Stomach (tissue), 4 donors: ENCODE measurements around the gene CPNE1.

Source experiments
- EP300 ChIP-seq: sonication (generic); formaldehyde crosslinking; IDR thresholded peaks from one replicate; pipeline ENCODE4 v1.6.1; 2017; ENCODE audit warnings: antibody characterized with exemption
- POLR2A ChIP-seq, 4 donors: fragments of 450-650 bp; IDR thresholded peaks; one replicate each; pipeline ENCODE4 v1.6.1; 2016; ENCODE audit warnings: antibody characterized with exemption in 4 of 4, control low read depth in 2 of 4, mild to moderate bottlenecking in 1 of 4, moderate library complexity in 1 of 4
- TF ChIP-seq, protein P1 (sequence below), 7 experiments: fragments of 450-650 bp in 4 of 7; fragments of 200-600 bp in 3 of 7; sonication (generic) in 3 of 7; IDR thresholded peaks; one replicate each; pipeline ENCODE4 v1.5.1; 2016 to 2019; ENCODE audit warnings: antibody characterized with exemption in 7 of 7, control low read depth in 2 of 7, mild to moderate bottlenecking in 1 of 7

- TF ChIP-seq, protein P1, sequence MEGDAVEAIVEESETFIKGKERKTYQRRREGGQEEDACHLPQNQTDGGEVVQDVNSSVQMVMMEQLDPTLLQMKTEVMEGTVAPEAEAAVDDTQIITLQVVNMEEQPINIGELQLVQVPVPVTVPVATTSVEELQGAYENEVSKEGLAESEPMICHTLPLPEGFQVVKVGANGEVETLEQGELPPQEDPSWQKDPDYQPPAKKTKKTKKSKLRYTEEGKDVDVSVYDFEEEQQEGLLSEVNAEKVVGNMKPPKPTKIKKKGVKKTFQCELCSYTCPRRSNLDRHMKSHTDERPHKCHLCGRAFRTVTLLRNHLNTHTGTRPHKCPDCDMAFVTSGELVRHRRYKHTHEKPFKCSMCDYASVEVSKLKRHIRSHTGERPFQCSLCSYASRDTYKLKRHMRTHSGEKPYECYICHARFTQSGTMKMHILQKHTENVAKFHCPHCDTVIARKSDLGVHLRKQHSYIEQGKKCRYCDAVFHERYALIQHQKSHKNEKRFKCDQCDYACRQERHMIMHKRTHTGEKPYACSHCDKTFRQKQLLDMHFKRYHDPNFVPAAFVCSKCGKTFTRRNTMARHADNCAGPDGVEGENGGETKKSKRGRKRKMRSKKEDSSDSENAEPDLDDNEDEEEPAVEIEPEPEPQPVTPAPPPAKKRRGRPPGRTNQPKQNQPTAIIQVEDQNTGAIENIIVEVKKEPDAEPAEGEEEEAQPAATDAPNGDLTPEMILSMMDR (IDR thresholded peaks at IDR 0.05): no peak
- TF ChIP-seq EP300 (no peak), POLR2A (IDR thresholded peaks at IDR 0.05) (no peak)
Measured at GRCh38 chr20:35700625-35701148, 36.0 kb upstream of the CPNE1 start.
